Prostate gland (tissue), 2 donors: ENCODE data around the gene CCDC188. TPM values are rescaled to one million over a fixed set of nuclear protein-coding genes. Genes with fewer than 3 reads are reported as not detected.

Experiments
- DNase-seq: peaks from one replicate; pipeline ENCODE4 v3.0.0-alpha.2; 2019; ENCODE audit warnings: low spot score
- H3K27ac ChIP-seq, 2 donors: fragments of 200-600 bp; sonication (generic); 2 replicates each; pipeline ENCODE4 v1.5.1; 2017 to 2019
- H3K27me3 ChIP-seq: fragments of 200-600 bp; sonication (generic); replicated peaks from 2 replicates; pipeline ENCODE4 v1.5.1; 2019; ENCODE audit not compliant: insufficient read depth
- H3K36me3 ChIP-seq, 2 donors: fragments of 200-600 bp; sonication (generic); 1 replicate in 1 of 2; 2 replicates in 1 of 2; pipeline versions ENCODE4 v1.5.1 to v1.8.1; 2017 to 2019
- H3K4me1 ChIP-seq: fragments of 200-600 bp; sonication (generic); replicated peaks from 2 replicates; pipeline ENCODE4 v1.5.1; 2019
- H3K4me3 ChIP-seq, 2 donors: fragments of 200-600 bp; sonication (generic); 2 replicates each; pipeline ENCODE4 v1.5.1; 2017 to 2019
- H3K9me3 ChIP-seq: fragments of 200-600 bp; sonication (generic); 2 replicates; pipeline ENCODE4 v1.5.1; 2017
- CTCF ChIP-seq, 4 experiments: fragments of 200-600 bp in 2 of 4; fragments of 450-650 bp in 2 of 4; sonication (generic) in 2 of 4; IDR thresholded peaks; 1 replicate in 3 of 4; 2 replicates in 1 of 4; pipeline ENCODE4 v1.5.1; 2016 to 2019; ENCODE audit warnings: antibody characterized with exemption in 4 of 4, mild to moderate bottlenecking in 2 of 4, moderate library complexity in 2 of 4
- POLR2A ChIP-seq: fragments of 450-650 bp; IDR thresholded peaks from one replicate; pipeline ENCODE4 v1.6.1; 2016; ENCODE audit warnings: antibody characterized with exemption, mild to moderate bottlenecking
- POLR2AphosphoS5 ChIP-seq: sonication (generic); formaldehyde crosslinking; IDR thresholded peaks from one replicate; pipeline ENCODE4 v1.6.1; 2017; ENCODE audit warnings: antibody characterized with exemption
- WGBS: methylation state at CpG from one replicate; pipeline ENCODE4 v1.1.5; 2018; 5-methylcytosine and 5-hydroxymethylcytosine counted together
- intact Hi-C: fragments of 100-400 bp; cut with DNase I; formaldehyde crosslinking; loops from one replicate; pipeline ENCODE4 v1.14.2; 2022
- total RNA-seq, 2 donors: library from RNA; depleted of rRNA; stranded (reverse); fragments of >200 nt; gene quantifications; one replicate each; pipeline ENCODE4 v1.1.0, GENCODE V29; 2016

The CCDC188 gene
- total RNA-seq, 2 donors from 2014 or later, result 1.2 TPM; not detected in 1

- Histone ChIP-seq H3K27me3 (no peaks in the 10 kb centered on the region), H3K27ac (no peak overlapping the region), H3K9me3 (no peaks in the 10 kb centered on the region), H3K36me3 (no peaks in the 10 kb centered on the region), H3K4me1 (no peaks in the 10 kb centered on the region), H3K4me3 (no peak overlapping the region)
- intact Hi-C loops, result no loop called here
- 92% methylated on average over 35 of the region's 36 CpGs for WGBS
- TF ChIP-seq POLR2A (no peak), CTCF (IDR thresholded peaks at IDR 0.05) (no peak)
- DNase-seq, result no peak
These were observed 11.3 kb downstream of the CCDC188 start for GRCh38 chr22:20139391-20140106.

DNA sequence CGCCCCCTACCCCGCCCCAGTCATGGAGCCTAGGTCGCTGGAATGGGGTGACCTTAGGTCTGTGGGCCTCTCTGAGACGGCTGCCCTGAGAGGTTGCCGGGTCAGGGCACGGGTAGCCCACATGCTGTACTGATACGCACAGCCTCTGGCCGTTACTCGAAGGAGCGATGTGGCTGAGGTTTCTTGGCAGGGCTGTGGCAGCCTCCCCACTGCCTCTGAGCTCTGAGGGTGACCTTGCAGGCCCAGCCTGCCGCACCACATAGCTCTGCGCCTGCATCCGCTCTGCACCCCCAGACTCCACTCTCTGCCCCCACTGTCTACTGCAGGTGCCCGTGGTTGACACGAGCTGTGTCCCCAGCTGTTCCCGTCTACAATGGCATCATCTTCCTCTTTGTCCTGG lies 12.0 kb downstream of the CCDC188 start:
- TF ChIP-seq CTCF (IDR thresholded peaks at IDR 0.05), result no peak
- TF ChIP-seq POLR2AphosphoS5, result no peak
- no peak for TF ChIP-seq POLR2A
- no peak for DNase-seq
- H3K4me3 ChIP-seq, result no peak overlapping the region
- WGBS, result 91% methylated on average over 15 of the region's 16 CpGs
- no peaks in the 10 kb centered on the region for H3K9me3 ChIP-seq
- H3K4me1 ChIP-seq, result no peaks in the 10 kb centered on the region
- intact Hi-C loops, result no loop called here
- H3K36me3 ChIP-seq, result no peaks in the 10 kb centered on the region
- no peak overlapping the region for H3K27ac ChIP-seq
- H3K27me3 ChIP-seq, result no peaks in the 10 kb centered on the region

DNA sequence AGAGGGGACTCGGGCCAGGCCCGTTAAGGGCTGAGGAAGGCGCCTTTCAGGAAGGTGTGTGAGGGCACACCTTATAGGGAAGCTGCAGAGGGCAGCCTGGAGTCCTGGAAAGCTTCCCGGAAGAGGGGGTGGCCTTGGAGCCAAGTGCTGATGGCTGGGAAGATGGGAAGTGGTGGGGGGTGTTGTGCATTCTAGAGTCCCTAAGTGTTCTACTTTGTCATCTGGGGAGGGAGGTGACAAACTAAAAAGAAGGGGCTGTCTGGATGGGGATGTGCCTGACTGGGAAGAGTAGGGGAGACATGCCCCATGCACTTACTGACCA lies 12.5 kb downstream of the CCDC188 start:
- Histone ChIP-seq H3K27me3 (no peaks in the 10 kb centered on the region), H3K4me1 (no peaks in the 10 kb centered on the region), H3K36me3 (no peaks in the 10 kb centered on the region), H3K27ac (no peak overlapping the region), H3K9me3 (no peaks in the 10 kb centered on the region), H3K4me3 (no peak overlapping the region)
- intact Hi-C loops, result no loop called here
- DNase-seq, result no peak
- TF ChIP-seq CTCF (IDR thresholded peaks at IDR 0.05) (no peak), POLR2AphosphoS5 (no peak), POLR2A (no peak)
- 43% methylated on average over 4 of the region's 4 CpGs for WGBS

DNA sequence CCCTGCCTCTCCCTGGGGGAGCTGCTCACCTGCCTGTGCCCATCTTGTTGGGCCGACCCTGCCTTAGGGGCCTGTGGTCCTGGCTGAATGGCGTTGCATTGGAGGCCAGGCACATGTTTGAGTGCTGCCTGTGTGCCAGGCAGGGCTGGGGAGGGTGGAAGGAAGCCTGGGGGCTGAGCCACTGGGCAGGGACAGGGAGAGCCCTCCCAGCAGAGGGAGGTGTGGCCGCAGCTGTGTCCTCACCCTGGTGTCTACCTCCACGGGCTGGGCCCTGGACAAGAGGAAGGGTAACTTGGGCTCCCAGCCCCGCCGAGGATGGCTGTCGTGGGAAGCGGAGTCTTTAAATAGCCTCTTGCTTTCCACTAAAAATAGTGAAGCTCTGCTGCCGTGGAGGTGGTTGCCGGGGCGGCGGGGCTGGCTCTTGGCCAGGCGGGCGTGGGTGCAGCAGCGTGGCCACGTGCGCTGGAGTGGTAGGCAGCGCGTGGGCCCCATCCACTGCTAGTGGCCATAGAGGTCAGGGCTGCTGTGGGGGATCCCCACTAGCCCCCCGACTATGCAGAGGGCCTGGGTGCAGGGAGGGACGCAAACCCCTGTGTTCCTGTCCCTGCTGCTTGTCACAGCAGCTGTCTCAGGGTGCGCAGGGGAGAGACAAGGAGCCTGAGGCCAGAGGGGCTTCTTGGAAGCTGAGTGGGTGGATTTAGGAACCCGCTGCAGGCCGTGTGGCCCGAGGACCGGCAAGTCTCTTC lies 13.0 kb downstream of the CCDC188 start:
- H3K4me1 ChIP-seq, result peaks cover 4% of the 10 kb centered on the region
- no peaks in the 10 kb centered on the region for H3K9me3 ChIP-seq
- no peak overlapping the region for H3K4me3 ChIP-seq
- DNase-seq, result no peak
- WGBS, result 43% methylated on average over 25 of the region's 26 CpGs
- intact Hi-C loops, result no loop called here
- H3K27me3 ChIP-seq, result no peaks in the 10 kb centered on the region
- no peak overlapping the region for H3K27ac ChIP-seq
- H3K36me3 ChIP-seq, result no peaks in the 10 kb centered on the region
- TF ChIP-seq POLR2AphosphoS5, result no peak

GRCh38 chr22:20137113-20137512 lies 13.7 kb downstream of the CCDC188 start:
- DNase-seq, result no peak
- Histone ChIP-seq H3K27me3 (no peaks in the 10 kb centered on the region), H3K9me3 (no peaks in the 10 kb centered on the region), H3K4me1 (peaks cover 9% of the 10 kb centered on the region), H3K27ac (no peak overlapping the region), H3K4me3 (no peak overlapping the region), H3K36me3 (no peaks in the 10 kb centered on the region)
- WGBS, result 83% methylated on average over 10 of the region's 13 CpGs
- intact Hi-C loops, result no loop called here
- no peak for TF ChIP-seq POLR2A
- no peak for TF ChIP-seq POLR2AphosphoS5
- TF ChIP-seq CTCF (IDR thresholded peaks at IDR 0.05), result no peak
